ENCODE data around the gene PRDM16.

The PRDM16 gene

DNA sequence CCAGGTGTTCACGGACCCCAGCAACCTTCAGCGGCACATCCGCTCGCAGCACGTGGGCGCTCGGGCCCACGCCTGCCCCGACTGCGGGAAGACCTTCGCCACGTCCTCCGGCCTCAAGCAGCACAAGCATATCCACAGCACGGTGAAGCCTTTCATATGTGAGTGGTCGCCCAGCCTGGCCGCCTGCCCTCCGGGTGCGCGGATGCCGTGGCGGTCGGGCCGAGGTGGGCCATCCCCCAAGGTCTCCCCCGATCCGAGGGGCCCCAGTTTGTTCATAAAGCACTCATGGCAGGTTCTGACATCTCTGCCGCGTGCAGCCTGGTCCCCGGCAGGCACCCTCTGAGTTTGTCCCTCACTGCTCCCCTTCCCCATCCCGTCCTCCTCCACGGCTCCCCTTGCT, 336.5 kb downstream of the PRDM16 start:
- Histone ChIP-seq H3K4me3 (ENCODE audit: low read depth in 1 of 2, low read length in 2 of 2) (no peak overlapping the region), H3K27me3 (ENCODE audit: insufficient read depth, low read length, poor library complexity) (no peaks in the 10 kb centered on the region), H2AFZ (ENCODE audit: low read depth, low read length) (no peak overlapping the region), H4K20me1 (ENCODE audit: insufficient read depth, low read length) (no peaks in the 10 kb centered on the region), H3K4me2 (ENCODE audit: insufficient read depth, low read length) (no peak overlapping the region), H3K27ac (ENCODE audit: low read length) (no peak overlapping the region), H3K36me3 (ENCODE audit: insufficient read depth, low read length) (no peaks in the 10 kb centered on the region), H3K9me3 (ENCODE audit: insufficient read depth, low read length, severe bottlenecking) (no peaks in the 10 kb centered on the region), H3K79me2 (ENCODE audit: insufficient read depth, low read length) (no peaks in the 10 kb centered on the region), H3K4me1 (ENCODE audit: insufficient read depth, low read length) (no peaks in the 10 kb centered on the region), H3K9ac (ENCODE audit: low read depth, low read length) (no peak overlapping the region)
- DNase-seq (no peak), ATAC-seq (ENCODE audit: insufficient read depth, low read depth) (no peak)
- no peak for TF ChIP-seq EZH2 (IDR thresholded peaks at IDR 0.05; ENCODE audit: borderline replicate concordance, low read depth, low read length, severe bottlenecking)
- TF ChIP-seq CTCF (IDR thresholded peaks at IDR 0.05; ENCODE audit: borderline replicate concordance, extremely low read depth, low read length, poor library complexity, severe bottlenecking): no peak

GRCh38 chr1:3405974-3406867, 337.2 kb downstream of the PRDM16 start:
- Histone ChIP-seq H3K79me2 (ENCODE audit: insufficient read depth, low read length) (no peaks in the 10 kb centered on the region), H3K9ac (ENCODE audit: low read depth, low read length) (no peak overlapping the region), H3K4me2 (ENCODE audit: insufficient read depth, low read length) (no peak overlapping the region), H3K27ac (ENCODE audit: low read length) (no peak overlapping the region), H3K27me3 (ENCODE audit: insufficient read depth, low read length, poor library complexity) (no peaks in the 10 kb centered on the region), H3K36me3 (ENCODE audit: insufficient read depth, low read length) (no peaks in the 10 kb centered on the region), H3K4me3 (ENCODE audit: low read depth in 1 of 2, low read length in 2 of 2) (no peak overlapping the region), H2AFZ (ENCODE audit: low read depth, low read length) (no peak overlapping the region), H3K9me3 (ENCODE audit: insufficient read depth, low read length, severe bottlenecking) (no peaks in the 10 kb centered on the region), H3K4me1 (ENCODE audit: insufficient read depth, low read length) (no peaks in the 10 kb centered on the region), H4K20me1 (ENCODE audit: insufficient read depth, low read length) (no peaks in the 10 kb centered on the region)
- no peak for DNase-seq
- no peak for ATAC-seq (ENCODE audit: insufficient read depth, low read depth)
- TF ChIP-seq CTCF (IDR thresholded peaks at IDR 0.05; ENCODE audit: borderline replicate concordance, extremely low read depth, low read length, poor library complexity, severe bottlenecking) (no peak), EZH2 (IDR thresholded peaks at IDR 0.05; ENCODE audit: borderline replicate concordance, low read depth, low read length, severe bottlenecking) (no peak)

GRCh38 chr1:3407021-3407420, 338.0 kb downstream of the PRDM16 start:
- Histone ChIP-seq H3K36me3 (ENCODE audit: insufficient read depth, low read length) (no peaks in the 10 kb centered on the region), H3K79me2 (ENCODE audit: insufficient read depth, low read length) (no peaks in the 10 kb centered on the region), H3K4me1 (ENCODE audit: insufficient read depth, low read length) (no peaks in the 10 kb centered on the region), H3K4me3 (ENCODE audit: low read depth in 1 of 2, low read length in 2 of 2) (no peak overlapping the region), H4K20me1 (ENCODE audit: insufficient read depth, low read length) (no peaks in the 10 kb centered on the region), H3K9me3 (ENCODE audit: insufficient read depth, low read length, severe bottlenecking) (no peaks in the 10 kb centered on the region), H3K27ac (ENCODE audit: low read length) (no peak overlapping the region), H3K4me2 (ENCODE audit: insufficient read depth, low read length) (no peak overlapping the region), H3K27me3 (ENCODE audit: insufficient read depth, low read length, poor library complexity) (no peaks in the 10 kb centered on the region), H3K9ac (ENCODE audit: low read depth, low read length) (no peak overlapping the region), H2AFZ (ENCODE audit: low read depth, low read length) (no peak overlapping the region)
- ATAC-seq (ENCODE audit: insufficient read depth, low read depth) (no peak), DNase-seq (no peak)
- TF ChIP-seq EZH2 (IDR thresholded peaks at IDR 0.05; ENCODE audit: borderline replicate concordance, low read depth, low read length, severe bottlenecking) (no peak), CTCF (IDR thresholded peaks at IDR 0.05; ENCODE audit: borderline replicate concordance, extremely low read depth, low read length, poor library complexity, severe bottlenecking) (no peak)
